ENCODE data around the gene IGSF6. TPM values are rescaled to one million over a fixed set of nuclear protein-coding genes. Genes with fewer than 3 reads are reported as not detected.
A peak's percentile ranks its signal among the peaks of the same experiment; 100 is the strongest.
"Not testable (repeated sequence)": the region's sequence is repeated elsewhere in the genome, so short reads cannot be mapped to it uniquely, and the experiment has no call there.

The IGSF6 gene
- total RNA-seq, 2 experiments from 2014 or later: 0.28 to 0.30 TPM

- no TSS peak for BruUV-seq (replicated peaks)
- no peak overlapping the region for H3K4me3 ChIP-seq (ENCODE audit: low read depth, low read length, poor library complexity, severe bottlenecking)
These were observed 43.6 kb downstream of the IGSF6 start for GRCh38 chr16:21608639-21609328.

GRCh38 chr16:21605848-21606247, 46.6 kb downstream of the IGSF6 start:
- CTCF ChIA-PET (ENCODE audit: unreplicated experiment); intact Hi-C loops (cut with micrococcal nuclease; ENCODE audit: unreplicated experiment); H3K9me2 ChIP-seq (ENCODE audit: insufficient read depth, low read length); H3K9me3 ChIP-seq (ENCODE audit: low read length); H3K27ac ChIP-seq (ENCODE audit: low read depth, low read length, poor library complexity, severe bottlenecking); DNase-seq (ENCODE audit: low spot score); H2AFZ ChIP-seq (ENCODE audit: low read length); BruUV-seq (replicated peaks); H3K4me2 ChIP-seq (ENCODE audit: low read length); H3K4me3 ChIP-seq (ENCODE audit: low read depth, low read length, poor library complexity, severe bottlenecking): not testable (repeated sequence)
- H3K79me2 ChIP-seq (ENCODE audit: insufficient read depth, low read depth, low read length): peaks cover 99% of the 10 kb centered on the region
- H3K36me3 ChIP-seq (ENCODE audit: insufficient read depth, low read length): peaks cover 19% of the 10 kb centered on the region
- peaks cover 34% of the 10 kb centered on the region for H4K20me1 ChIP-seq (ENCODE audit: insufficient read depth, low read length)
- POLR2A ChIA-PET: interaction anchor here (1.1 kb wide), 2 partner anchors 10 to 16 kb away, joined by 3 to 7 read pairs; no protein-coding TSS in a partner anchor
- H3K4me1 ChIP-seq (ENCODE audit: insufficient read depth, low read length, poor library complexity, severe bottlenecking): peaks cover 52% of the 10 kb centered on the region

More at GRCh38 chr16:21608639-21609328, 43.6 kb downstream of the IGSF6 start:
- Histone ChIP-seq H3K4me1 (ENCODE audit: insufficient read depth, low read length, poor library complexity, severe bottlenecking) (peaks cover 52% of the 10 kb centered on the region), H3K4me2 (ENCODE audit: low read length) (peak overlapping the region; percentile 10; the same call in 1 of the 2 replicates), H3K9me3 (ENCODE audit: low read length) (no peaks in the 10 kb centered on the region), H2AFZ (ENCODE audit: low read length) (no peak overlapping the region), H4K20me1 (ENCODE audit: insufficient read depth, low read length) (peaks cover 31% of the 10 kb centered on the region; the same call in 1 of the 2 replicates), H3K36me3 (ENCODE audit: insufficient read depth, low read length) (peaks cover 27% of the 10 kb centered on the region), H3K27ac (ENCODE audit: low read depth, low read length, poor library complexity, severe bottlenecking) (no peak overlapping the region), H3K9me2 (ENCODE audit: insufficient read depth, low read length) (no peaks in the 10 kb centered on the region), H3K79me2 (ENCODE audit: insufficient read depth, low read depth, low read length) (peaks cover 96% of the 10 kb centered on the region)
- intact Hi-C loops (cut with micrococcal nuclease; ENCODE audit: unreplicated experiment): no loop called here
- TF ChIP-seq EZH2phosphoT487 (IDR thresholded peaks at IDR 0.05; ENCODE audit: borderline replicate concordance, low read depth, low read length): no peak
- TF ChIP-seq CTCF (conservative IDR thresholded peaks at IDR 0.05; ENCODE audit: low read length): no peak
- POLR2A ChIA-PET: interaction anchor here (1.2 to 1.3 kb wide), 3 partner anchors 10 to 19 kb away, joined by 3 to 4 read pairs (median 3); no protein-coding TSS in a partner anchor
- CTCF ChIA-PET (ENCODE audit: unreplicated experiment): no interaction called here
- DNase-seq (ENCODE audit: low spot score): no peak

DNA sequence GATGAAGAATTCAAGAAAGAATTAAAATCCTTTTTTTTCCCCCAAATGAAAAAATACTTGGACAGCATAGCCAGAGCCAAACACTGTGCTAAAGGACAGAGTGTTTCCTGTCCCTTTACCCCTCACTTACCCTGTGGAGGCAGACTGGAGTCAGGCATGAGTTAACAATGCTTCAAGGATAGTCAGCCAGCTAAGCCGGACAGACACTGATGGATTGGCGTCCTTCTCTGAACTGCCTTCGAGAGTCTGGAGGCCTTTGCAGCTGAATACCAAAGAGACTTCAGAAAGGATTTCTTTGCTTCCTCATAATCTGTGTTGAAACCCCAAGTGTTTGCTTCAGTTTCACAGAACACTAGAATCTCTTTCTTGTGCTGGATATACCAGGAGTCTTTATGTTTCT, 48.5 kb downstream of the IGSF6 start:
- Histone ChIP-seq H4K20me1 (ENCODE audit: insufficient read depth, low read length) (peaks cover 24% of the 10 kb centered on the region), H3K79me2 (ENCODE audit: insufficient read depth, low read depth, low read length) (peaks cover 89% of the 10 kb centered on the region), H2AFZ (ENCODE audit: low read length) (no peak overlapping the region), H3K9me3 (ENCODE audit: low read length) (no peaks in the 10 kb centered on the region), H3K27ac (ENCODE audit: low read depth, low read length, poor library complexity, severe bottlenecking) (no peak overlapping the region), H3K9me2 (ENCODE audit: insufficient read depth, low read length) (no peaks in the 10 kb centered on the region), H3K4me1 (ENCODE audit: insufficient read depth, low read length, poor library complexity, severe bottlenecking) (peaks cover 33% of the 10 kb centered on the region), H3K36me3 (ENCODE audit: insufficient read depth, low read length) (peaks cover 13% of the 10 kb centered on the region), H3K4me3 (ENCODE audit: low read depth, low read length, poor library complexity, severe bottlenecking) (no peak overlapping the region), H3K4me2 (ENCODE audit: low read length) (no peak overlapping the region)
- BruUV-seq (replicated peaks): no TSS peak
- DNase-seq (ENCODE audit: low spot score): no peak
- ChIA-PET POLR2A (interaction anchor here (0.7 to 1.4 kb wide), 4 partner anchors 14 to 38 kb away, joined by 3 to 6 read pairs (median 4); no protein-coding TSS in a partner anchor), CTCF (ENCODE audit: unreplicated experiment) (no interaction called here)
- TF ChIP-seq EZH2phosphoT487 (IDR thresholded peaks at IDR 0.05; ENCODE audit: borderline replicate concordance, low read depth, low read length): no peak
- TF ChIP-seq CTCF (conservative IDR thresholded peaks at IDR 0.05; ENCODE audit: low read length): no peak
- intact Hi-C loops (cut with micrococcal nuclease; ENCODE audit: unreplicated experiment): no loop called here

Measured in OCI-LY7 (cell line).